Mesenchymal stem cell (in vitro differentiated cells and primary cell): ENCODE measurements around the gene AFTPH.
A peak's percentile ranks its signal among the peaks of the same experiment; 100 is the strongest.

Source experiments
- DNase-seq: peaks from one replicate; pipeline ENCODE4 v3.0.0-alpha.2; 2013
- H2AFZ ChIP-seq: one replicate; pipeline ENCODE4 v1.6.1; 2013; ENCODE audit warnings: low read depth, mild to moderate bottlenecking, control low read depth, inconsistent platforms, low read length, moderate library complexity
- H2AK5ac ChIP-seq: 2 replicates; pipeline ENCODE4 v1.6.1; 2013; ENCODE audit warnings: low read length, moderate library complexity, mild to moderate bottlenecking, inconsistent platforms; ENCODE audit not compliant: severe bottlenecking
- H2BK120ac ChIP-seq: one replicate; pipeline ENCODE4 v1.6.1; 2013; ENCODE audit warnings: low read depth, mild to moderate bottlenecking, inconsistent platforms, low read length, moderate library complexity
- H2BK12ac ChIP-seq, 2 experiments: one replicate each; pipeline ENCODE4 v1.6.1; 2013; ENCODE audit warnings: inconsistent platforms in 2 of 2, low read length in 2 of 2, mild to moderate bottlenecking in 2 of 2, moderate library complexity in 2 of 2, control low read depth in 1 of 2
- H2BK15ac ChIP-seq: one replicate; pipeline ENCODE4 v1.6.1; 2013; ENCODE audit warnings: mild to moderate bottlenecking, low read depth, inconsistent platforms; ENCODE audit not compliant: poor library complexity, severe bottlenecking
- H2BK5ac ChIP-seq: 2 replicates; pipeline ENCODE4 v1.6.1; 2013; ENCODE audit warnings: low read depth, mild to moderate bottlenecking, low read length, control low read depth, inconsistent platforms; ENCODE audit not compliant: poor library complexity, severe bottlenecking
- H3K14ac ChIP-seq, 2 experiments: one replicate each; pipeline ENCODE4 v1.6.1; 2013; ENCODE audit warnings: inconsistent platforms in 2 of 2, low read length in 2 of 2, control low read depth in 1 of 2, mild to moderate bottlenecking in 1 of 2, moderate library complexity in 1 of 2
- H3K18ac ChIP-seq, 2 experiments: one replicate each; pipeline ENCODE4 v1.6.1; 2013; ENCODE audit warnings: inconsistent platforms in 2 of 2, low read length in 2 of 2, control low read depth in 1 of 2, low read depth in 1 of 2, mild to moderate bottlenecking in 1 of 2
- H3K23ac ChIP-seq, 2 experiments: one replicate each; pipeline ENCODE4 v1.6.1; 2013; ENCODE audit warnings: inconsistent platforms in 2 of 2, low read length in 2 of 2, mild to moderate bottlenecking in 2 of 2, moderate library complexity in 2 of 2, control low read depth in 1 of 2
- H3K27ac ChIP-seq: 2 replicates; pipeline ENCODE4 v1.5.1; 2013; ENCODE audit warnings: mild to moderate bottlenecking, moderate library complexity, low read length, control low read depth, inconsistent platforms; ENCODE audit not compliant: poor library complexity, severe bottlenecking
- H3K27me3 ChIP-seq, 2 experiments: 2 replicates each; pipeline versions ENCODE4 v1.6.1 to v1.7.0; 2013; ENCODE audit warnings: low read length in 2 of 2, mild to moderate bottlenecking in 2 of 2, moderate library complexity in 2 of 2, control low read depth in 1 of 2, inconsistent platforms in 1 of 2; ENCODE audit not compliant: control insufficient read depth in 1 of 2, insufficient read depth in 1 of 2
- H3K36me3 ChIP-seq, 2 experiments: 2 replicates each; pipeline versions ENCODE4 v1.6.1 to v1.7.0; 2013; ENCODE audit warnings: low read length in 2 of 2, control low read depth in 1 of 2, inconsistent platforms in 1 of 2, low read depth in 1 of 2, mild to moderate bottlenecking in 1 of 2; ENCODE audit not compliant: insufficient read depth in 2 of 2, control insufficient read depth in 1 of 2
- H3K4ac ChIP-seq, 2 experiments: one replicate each; pipeline ENCODE4 v1.6.1; 2013; ENCODE audit warnings: inconsistent platforms in 2 of 2, low read length in 2 of 2, mild to moderate bottlenecking in 2 of 2, moderate library complexity in 2 of 2, control low read depth in 1 of 2, low read depth in 1 of 2
- H3K4me1 ChIP-seq: 2 replicates; pipeline ENCODE4 v1.6.1; 2013; ENCODE audit warnings: low read depth, low read length, control low read depth; ENCODE audit not compliant: control insufficient read depth, insufficient read depth
- H3K4me2 ChIP-seq: 2 replicates; pipeline ENCODE4 v1.6.1; 2013; ENCODE audit warnings: low read length, mild to moderate bottlenecking, inconsistent platforms; ENCODE audit not compliant: poor library complexity, severe bottlenecking
- H3K4me3 ChIP-seq, 2 experiments: 2 replicates each; pipeline versions ENCODE4 v1.5.1 to v1.7.0; 2013; ENCODE audit warnings: low read length in 2 of 2, mild to moderate bottlenecking in 2 of 2, control low read depth in 1 of 2, low read depth in 1 of 2; ENCODE audit not compliant: insufficient read depth in 1 of 2
- H3K79me1 ChIP-seq: replicated peaks from 2 replicates; pipeline ENCODE4 v1.6.1; 2013; ENCODE audit warnings: mild to moderate bottlenecking, control low read depth, low read length, inconsistent platforms; ENCODE audit not compliant: poor library complexity, severe bottlenecking
- H3K9ac ChIP-seq: 2 replicates; pipeline ENCODE4 v1.7.0; 2013; ENCODE audit warnings: mild to moderate bottlenecking, low read length, moderate library complexity
- H3K9me3 ChIP-seq: 2 replicates; pipeline ENCODE4 v1.7.0; 2013; ENCODE audit warnings: mild to moderate bottlenecking, low read length; ENCODE audit not compliant: control insufficient read depth
- H4K8ac ChIP-seq: one replicate; pipeline ENCODE4 v1.6.1; 2013; ENCODE audit warnings: inconsistent platforms, mild to moderate bottlenecking, low read length, moderate library complexity
- H4K91ac ChIP-seq: one replicate; pipeline ENCODE4 v1.6.1; 2013; ENCODE audit warnings: mild to moderate bottlenecking, low read length, inconsistent platforms
- WGBS: methylation state at CpG from one replicate; pipeline ENCODE4 v1.1.7; 2013; ENCODE audit warnings: mixed read lengths; 5-methylcytosine and 5-hydroxymethylcytosine counted together

AFTPH gene

DNA sequence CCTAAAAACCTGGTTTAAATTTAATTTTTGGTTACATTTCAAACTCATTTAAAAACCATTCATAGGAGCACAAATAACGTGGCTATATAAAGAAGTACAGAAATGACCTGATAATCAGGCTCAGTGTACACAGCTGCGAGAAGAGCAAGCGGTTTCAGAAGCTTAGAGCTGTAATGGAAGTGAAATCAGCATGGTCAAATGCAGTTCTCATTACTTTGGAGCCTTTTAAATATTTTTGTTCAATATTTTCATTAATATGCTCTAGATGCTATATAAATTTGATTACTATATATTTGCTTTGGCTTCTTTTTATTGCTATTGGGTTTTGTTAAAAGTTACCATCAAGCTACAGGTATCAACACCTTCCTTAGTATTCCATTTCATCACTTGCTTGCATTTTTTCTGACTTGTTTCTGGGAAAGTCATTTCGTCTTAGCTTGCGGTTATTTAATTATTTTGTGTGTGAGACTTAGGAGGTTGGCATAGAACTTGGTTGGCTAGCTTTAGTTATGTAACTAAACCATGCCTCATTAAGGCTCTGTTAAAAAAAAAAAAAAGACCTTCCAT lies 58.7 kb downstream of the AFTPH start:
- H3K27me3 ChIP-seq = no peaks in the 10 kb centered on the region
- no peak overlapping the region for H2BK5ac ChIP-seq
- no peak overlapping the region for H3K23ac ChIP-seq
- peaks cover 4 to 38% of the 10 kb centered on the region in 2 experiments for H3K36me3 ChIP-seq
- H3K4me2 ChIP-seq = no peak overlapping the region
- no peak overlapping the region for H3K18ac ChIP-seq
- H3K27ac ChIP-seq = no peak overlapping the region
- no peak overlapping the region for H4K91ac ChIP-seq
- no peak overlapping the region for H2BK15ac ChIP-seq
- H2BK12ac ChIP-seq = no peak overlapping the region
- H2AK5ac ChIP-seq = no peak overlapping the region
- no peak overlapping the region for H4K8ac ChIP-seq
- no peak overlapping the region for H3K9ac ChIP-seq
- H3K4ac ChIP-seq = no peak overlapping the region
- H3K9me3 ChIP-seq = no peaks in the 10 kb centered on the region
- WGBS = 96% methylated on average over 3 of the region's 5 CpGs
- no peaks in the 10 kb centered on the region for H3K4me1 ChIP-seq
- DNase-seq = no peak
- no peak overlapping the region for H2BK120ac ChIP-seq
- no peak overlapping the region for H3K14ac ChIP-seq
- no peak overlapping the region for H3K4me3 ChIP-seq
- H3K79me1 ChIP-seq = peaks cover 4% of the 10 kb centered on the region
- H2AFZ ChIP-seq = no peak overlapping the region

DNA sequence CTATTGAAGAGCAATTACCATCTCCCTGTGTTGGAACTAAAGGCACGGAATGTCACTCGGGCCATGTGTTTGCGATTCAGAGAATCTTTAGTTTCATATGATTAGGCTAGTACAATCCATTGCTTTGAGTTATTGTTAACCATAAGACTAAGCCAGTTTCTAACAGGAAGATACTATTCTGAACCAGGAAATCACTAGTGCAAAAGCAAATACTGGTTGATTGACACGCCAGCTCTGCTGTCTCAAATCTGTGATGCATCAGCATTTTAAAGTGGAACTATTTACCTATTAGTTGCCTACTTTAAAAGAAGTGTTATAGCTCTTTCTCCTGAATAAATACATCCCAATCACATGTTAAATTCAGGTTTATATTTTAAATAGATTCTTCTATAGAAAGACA lies 61.9 kb downstream of the AFTPH start:
- Histone ChIP-seq H2AFZ (no peak overlapping the region), H3K4me2 (no peak overlapping the region), H3K14ac (no peak overlapping the region), H2BK12ac (no peak overlapping the region), H3K4ac (no peak overlapping the region), H2AK5ac (no peak overlapping the region), H3K4me1 (no peaks in the 10 kb centered on the region), H3K27ac (no peak overlapping the region), H2BK5ac (no peak overlapping the region), H2BK120ac (no peak overlapping the region), H3K27me3 (no peaks in the 10 kb centered on the region), H3K18ac (no peak overlapping the region), H3K4me3 (no peak overlapping the region), H3K9ac (no peak overlapping the region), H3K23ac (no peak overlapping the region), H4K8ac (no peak overlapping the region), H2BK15ac (no peak overlapping the region), H4K91ac (no peak overlapping the region), H3K79me1 (peaks cover 7% of the 10 kb centered on the region), H3K9me3 (no peaks in the 10 kb centered on the region), H3K36me3 (peaks cover 6 to 45% of the 10 kb centered on the region in 2 experiments)
- no peak for DNase-seq
- WGBS = 100% methylated on average over 2 of the region's 4 CpGs

DNA sequence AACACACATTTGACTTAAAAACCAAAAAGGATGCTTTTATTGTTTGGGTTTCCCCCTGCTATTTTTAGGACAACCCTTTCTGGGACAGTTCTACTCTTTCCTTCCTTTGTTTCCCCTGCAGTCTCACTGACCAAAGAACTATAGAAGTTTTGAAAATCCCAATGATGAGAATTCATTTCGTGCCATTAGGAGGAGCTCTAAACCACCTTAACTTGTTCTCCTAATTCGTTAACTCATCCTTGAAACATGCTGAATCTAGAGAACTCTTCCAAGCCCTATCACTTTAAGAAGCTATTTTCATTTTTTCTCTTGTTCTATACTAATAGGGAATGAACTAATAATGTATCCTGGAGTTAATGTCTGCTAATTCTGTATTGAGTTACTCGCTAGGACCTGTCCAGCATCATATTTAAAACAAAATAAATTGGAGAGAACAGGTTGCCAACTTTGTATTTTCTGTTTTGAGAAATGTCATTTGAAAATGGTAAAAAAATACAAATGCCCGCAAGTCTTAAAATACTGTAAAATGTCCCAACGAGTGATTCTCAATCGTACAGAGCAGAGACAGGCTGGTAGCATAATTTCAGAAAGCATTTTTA lies 62.9 kb downstream of the AFTPH start:
- no peak overlapping the region for H2BK120ac ChIP-seq
- no peaks in the 10 kb centered on the region for H3K4me1 ChIP-seq
- H2AFZ ChIP-seq = no peak overlapping the region
- H3K27ac ChIP-seq = no peak overlapping the region
- no peak overlapping the region for H3K14ac ChIP-seq
- WGBS = 47% methylated on average over 3 of the region's 6 CpGs
- H3K18ac ChIP-seq = no peak overlapping the region
- H2BK12ac ChIP-seq = no peak overlapping the region
- peak; percentile 69 for DNase-seq
- no peak overlapping the region for H4K8ac ChIP-seq
- no peak overlapping the region for H2BK15ac ChIP-seq
- H3K23ac ChIP-seq = no peak overlapping the region
- H3K27me3 ChIP-seq = no peaks in the 10 kb centered on the region
- peaks cover 9 to 52% of the 10 kb centered on the region in 2 experiments for H3K36me3 ChIP-seq
- H2BK5ac ChIP-seq = no peak overlapping the region
- H3K9ac ChIP-seq = peak overlapping the region; percentile 64
- H3K4ac ChIP-seq = no peak overlapping the region
- H3K9me3 ChIP-seq = no peaks in the 10 kb centered on the region
- H2AK5ac ChIP-seq = no peak overlapping the region
- H3K4me3 ChIP-seq = no peak overlapping the region
- no peak overlapping the region for H3K4me2 ChIP-seq
- H4K91ac ChIP-seq = no peak overlapping the region
- H3K79me1 ChIP-seq = peaks cover 8% of the 10 kb centered on the region

DNA sequence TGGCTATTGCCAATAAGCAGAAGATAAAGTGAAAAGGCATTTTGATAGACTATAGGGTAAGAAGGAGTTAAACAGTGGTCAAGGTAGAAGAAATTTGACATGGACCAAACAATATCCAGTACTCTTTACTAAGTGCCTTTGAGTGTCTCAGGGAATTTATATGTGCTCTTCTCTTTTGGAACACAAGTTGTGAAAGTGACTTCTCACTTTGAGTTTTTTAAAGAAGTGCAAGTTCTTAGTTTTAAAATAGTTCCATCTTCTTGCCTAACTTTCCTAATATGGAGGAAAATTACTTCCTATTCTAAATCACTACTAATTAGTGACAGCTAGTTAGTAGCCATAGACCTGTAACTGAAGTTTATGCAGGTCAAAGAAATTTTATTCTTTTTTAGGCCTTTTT lies 63.4 kb downstream of the AFTPH start:
- H3K4ac ChIP-seq = no peak overlapping the region
- H2BK120ac ChIP-seq = no peak overlapping the region
- H3K36me3 ChIP-seq = peaks cover 6 to 55% of the 10 kb centered on the region in 2 experiments
- no peak overlapping the region for H2BK12ac ChIP-seq
- H3K23ac ChIP-seq = no peak overlapping the region
- peaks cover 6% of the 10 kb centered on the region for H3K79me1 ChIP-seq
- no peak overlapping the region for H3K4me3 ChIP-seq
- H4K91ac ChIP-seq = no peak overlapping the region
- H3K18ac ChIP-seq = no peak overlapping the region
- H2AK5ac ChIP-seq = no peak overlapping the region
- H4K8ac ChIP-seq = no peak overlapping the region
- H3K4me1 ChIP-seq = no peaks in the 10 kb centered on the region
- no peak overlapping the region for H3K27ac ChIP-seq
- no peak overlapping the region for H2BK5ac ChIP-seq
- peak overlapping the region; percentile 64 for H3K9ac ChIP-seq
- no peak overlapping the region for H2BK15ac ChIP-seq
- no peak for DNase-seq
- no peaks in the 10 kb centered on the region for H3K9me3 ChIP-seq
- H2AFZ ChIP-seq = no peak overlapping the region
- no peak overlapping the region for H3K14ac ChIP-seq
- no peaks in the 10 kb centered on the region for H3K27me3 ChIP-seq
- H3K4me2 ChIP-seq = no peak overlapping the region
